Amniotic epithelial cell (primary cell): ENCODE data around the gene GJA10.
"Not testable (repeated sequence)": the region's sequence is repeated elsewhere in the genome, so short reads cannot be mapped to it uniquely, and the experiment has no call there.

Experiments
- DNase-seq: peaks from one replicate; pipeline ENCODE4 v3.0.0-alpha.2; 2010; ENCODE audit warnings: low read depth

Gene GJA10

GRCh38 chr6:89894169-89894568 is at the start of gene GJA10:
TSS of gene GJA10 (plus strand) at chr6:89894469. CDS start at chr6:89894469, 0 bp downstream.
- DNase-seq: no peak

- DNase-seq: not testable (repeated sequence)
Observed at GRCh38 chr6:89847513-89847912, 46.8 kb upstream of the GJA10 start.

- peak; percentile 73 for DNase-seq
Observed at GRCh38 chr6:89853068-89853467, 41.2 kb upstream of the GJA10 start.

DNA sequence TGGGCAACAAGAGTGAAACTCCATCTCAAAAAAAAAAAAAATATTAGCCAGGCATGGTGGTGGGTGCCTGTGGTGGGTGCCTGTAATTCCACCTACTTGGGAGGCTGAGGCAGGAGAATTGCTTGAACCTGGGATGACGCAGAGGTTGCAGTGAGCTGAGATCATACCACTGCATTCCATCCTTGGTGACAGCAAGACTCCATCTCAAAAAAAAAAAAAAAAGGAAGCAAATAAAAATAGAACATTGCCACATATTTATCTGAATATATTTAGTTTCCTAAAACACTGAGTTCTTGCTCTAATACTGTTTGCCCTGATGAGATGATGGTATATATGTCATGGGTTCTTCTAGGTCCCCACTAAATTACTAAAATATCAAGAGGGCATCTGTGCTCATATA is 36.2 kb upstream of the GJA10 start:
- DNase-seq: no peak

GRCh38 chr6:89859744-89860143 is 34.5 kb upstream of the GJA10 start:
- DNase-seq: no peak

DNA sequence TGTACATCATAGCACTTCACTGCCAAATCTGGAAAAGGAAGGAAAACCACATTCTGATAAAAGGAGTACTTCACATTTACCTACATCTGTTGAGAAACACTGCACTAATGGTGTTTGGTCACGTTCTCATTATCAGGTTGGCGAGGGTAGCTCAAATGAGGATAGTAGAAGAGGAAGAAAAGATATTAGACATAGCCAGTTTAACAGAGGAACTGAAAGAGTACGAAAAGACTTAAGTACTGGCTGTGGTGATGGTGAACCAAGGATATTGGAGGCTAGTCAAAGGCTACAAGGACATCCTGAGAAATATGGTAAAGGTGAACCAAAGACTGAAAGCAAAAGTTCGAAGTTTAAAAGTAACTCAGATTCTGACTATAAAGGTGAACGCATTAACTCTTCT is 32.0 kb upstream of the GJA10 start:
- no peak for DNase-seq

GRCh38 chr6:89862698-89863097 is 31.6 kb upstream of the GJA10 start:
- no peak for DNase-seq

DNA sequence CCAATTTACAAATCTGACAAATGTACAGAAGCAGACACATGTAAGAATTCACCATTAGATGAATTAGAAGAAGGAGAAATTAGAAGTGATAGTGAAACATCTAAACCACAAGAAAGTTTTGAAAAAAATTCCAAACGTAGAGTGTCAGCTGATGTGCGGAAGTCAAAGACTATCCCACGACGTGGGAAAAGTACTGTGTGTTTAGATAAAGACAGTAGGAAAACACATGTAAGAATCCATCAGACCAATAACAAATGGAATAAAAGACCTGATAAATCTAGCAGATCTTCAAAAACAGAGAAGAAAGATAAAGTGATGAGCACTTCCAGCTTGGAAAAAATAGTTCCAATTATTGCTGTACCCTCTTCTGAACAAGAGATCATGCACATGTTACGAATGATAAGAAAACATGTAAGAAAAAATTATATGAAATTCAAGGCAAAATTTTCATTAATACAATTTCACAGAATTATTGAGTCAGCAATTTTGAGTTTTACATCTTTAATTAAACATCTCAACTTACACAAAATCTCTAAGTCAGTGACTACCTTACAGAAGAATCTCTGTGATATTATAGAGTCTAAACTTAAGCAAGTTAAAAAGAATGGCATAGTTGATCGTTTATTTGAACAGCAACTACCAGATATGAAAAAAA is 28.1 kb upstream of the GJA10 start:
- no peak for DNase-seq

- no peak for DNase-seq
Observed at GRCh38 chr6:89873721-89874120, 20.5 kb upstream of the GJA10 start.

- no peak for DNase-seq
Observed at GRCh38 chr6:89874438-89874837, 19.8 kb upstream of the GJA10 start.

DNA sequence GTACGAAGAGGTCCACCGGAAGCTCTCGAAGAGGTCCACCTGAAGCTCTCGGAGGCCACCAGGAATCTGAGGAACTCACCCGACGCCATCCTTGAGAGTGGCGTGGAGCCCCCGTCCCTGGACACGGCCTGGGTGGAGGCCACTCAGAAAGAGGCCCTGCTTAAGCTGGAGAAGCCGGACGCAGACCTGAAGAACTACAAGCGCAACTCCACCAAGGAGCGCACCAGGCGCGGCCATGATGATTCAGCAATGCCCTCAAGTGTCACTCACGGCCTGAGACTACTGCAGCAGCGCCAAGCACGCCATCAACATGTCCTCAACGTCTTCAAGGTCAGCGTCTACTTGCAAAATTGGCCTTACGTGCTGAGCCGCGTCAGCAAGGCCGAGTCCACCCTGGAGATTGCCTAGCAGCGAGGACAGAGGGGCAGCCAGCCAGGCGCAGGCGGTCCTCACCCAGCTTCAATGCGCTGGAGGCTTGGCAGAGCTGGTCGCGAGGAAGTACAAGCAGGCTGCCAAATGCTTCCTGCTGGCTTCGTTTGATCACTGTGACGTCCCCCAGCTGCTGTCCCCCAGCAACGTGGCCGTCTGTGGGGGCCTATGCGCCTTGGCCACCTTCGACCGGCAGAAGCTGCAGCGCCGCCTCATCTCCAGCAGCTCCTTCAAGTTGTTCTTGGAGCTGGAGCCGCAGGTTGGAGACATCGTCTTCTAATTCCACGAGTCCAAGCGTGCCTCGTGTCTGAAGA is 7.7 kb upstream of the GJA10 start:
- DNase-seq: no peak

GRCh38 chr6:89887452-89888137 is 6.7 kb upstream of the GJA10 start:
- DNase-seq: peak; percentile 10

GRCh38 chr6:89888138-89888514 is 6.1 kb upstream of the GJA10 start:
- DNase-seq: no peak

DNA sequence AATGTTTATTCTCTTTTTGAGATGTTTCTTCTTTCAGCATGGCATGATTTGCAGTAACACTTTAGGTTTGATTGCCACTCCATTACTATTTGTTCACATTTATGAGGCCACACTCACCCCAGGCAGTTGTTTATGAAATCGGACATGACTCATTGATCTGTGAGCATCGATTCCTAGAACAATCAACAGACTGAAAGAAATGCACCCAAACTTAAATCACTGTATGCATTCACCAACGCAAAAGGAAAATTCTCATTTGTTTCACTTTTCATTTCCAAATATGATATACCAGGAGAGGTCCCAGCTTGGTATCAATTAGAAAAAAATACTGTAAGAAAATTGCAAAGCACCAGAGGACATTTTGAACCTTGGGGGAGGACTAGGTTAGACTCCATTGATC is 5.4 kb upstream of the GJA10 start:
- DNase-seq: no peak

GRCh38 chr6:89890845-89891528 is 3.3 kb upstream of the GJA10 start:
- not testable (repeated sequence) for DNase-seq

DNA sequence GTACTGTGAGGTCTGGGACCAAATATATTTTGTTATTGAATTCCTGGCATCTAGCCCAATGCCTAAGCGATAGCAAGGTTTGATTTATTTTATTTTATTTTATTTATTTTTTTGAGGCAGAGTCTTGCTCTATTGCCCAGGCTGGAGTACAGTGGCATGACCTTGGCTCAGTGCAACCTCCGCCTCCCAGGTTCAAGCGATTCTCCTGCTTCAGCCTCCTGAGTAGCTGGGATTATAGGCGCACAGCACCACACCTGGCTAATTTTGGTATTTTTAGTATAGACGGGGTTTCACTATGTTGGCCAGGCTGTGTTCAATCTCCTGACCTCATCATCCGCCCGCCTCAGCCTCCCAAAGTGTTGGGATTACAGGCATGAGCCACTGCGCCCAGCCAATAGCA is 1.7 kb upstream of the GJA10 start:
- DNase-seq: not testable (repeated sequence)

DNA sequence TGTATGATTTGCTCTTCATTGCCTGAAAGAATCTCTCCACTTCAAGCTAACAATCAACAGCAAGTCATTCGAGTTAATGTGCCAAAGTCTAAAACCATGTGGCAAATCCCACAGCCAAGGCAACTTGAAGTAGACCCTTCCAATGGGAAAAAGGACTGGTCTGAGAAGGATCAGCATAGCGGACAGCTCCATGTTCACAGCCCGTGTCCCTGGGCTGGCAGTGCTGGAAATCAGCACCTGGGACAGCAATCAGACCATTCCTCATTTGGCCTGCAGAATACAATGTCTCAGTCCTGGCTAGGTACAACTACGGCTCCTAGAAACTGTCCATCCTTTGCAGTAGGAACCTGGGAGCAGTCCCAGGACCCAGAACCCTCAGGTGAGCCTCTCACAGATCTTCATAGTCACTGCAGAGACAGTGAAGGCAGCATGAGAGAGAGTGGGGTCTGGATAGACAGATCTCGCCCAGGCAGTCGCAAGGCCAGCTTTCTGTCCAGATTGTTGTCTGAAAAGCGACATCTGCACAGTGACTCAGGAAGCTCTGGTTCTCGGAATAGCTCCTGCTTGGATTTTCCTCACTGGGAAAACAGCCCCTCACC is 1.1 kb downstream of the GJA10 start:
- peak; percentile 75 for DNase-seq

DNA sequence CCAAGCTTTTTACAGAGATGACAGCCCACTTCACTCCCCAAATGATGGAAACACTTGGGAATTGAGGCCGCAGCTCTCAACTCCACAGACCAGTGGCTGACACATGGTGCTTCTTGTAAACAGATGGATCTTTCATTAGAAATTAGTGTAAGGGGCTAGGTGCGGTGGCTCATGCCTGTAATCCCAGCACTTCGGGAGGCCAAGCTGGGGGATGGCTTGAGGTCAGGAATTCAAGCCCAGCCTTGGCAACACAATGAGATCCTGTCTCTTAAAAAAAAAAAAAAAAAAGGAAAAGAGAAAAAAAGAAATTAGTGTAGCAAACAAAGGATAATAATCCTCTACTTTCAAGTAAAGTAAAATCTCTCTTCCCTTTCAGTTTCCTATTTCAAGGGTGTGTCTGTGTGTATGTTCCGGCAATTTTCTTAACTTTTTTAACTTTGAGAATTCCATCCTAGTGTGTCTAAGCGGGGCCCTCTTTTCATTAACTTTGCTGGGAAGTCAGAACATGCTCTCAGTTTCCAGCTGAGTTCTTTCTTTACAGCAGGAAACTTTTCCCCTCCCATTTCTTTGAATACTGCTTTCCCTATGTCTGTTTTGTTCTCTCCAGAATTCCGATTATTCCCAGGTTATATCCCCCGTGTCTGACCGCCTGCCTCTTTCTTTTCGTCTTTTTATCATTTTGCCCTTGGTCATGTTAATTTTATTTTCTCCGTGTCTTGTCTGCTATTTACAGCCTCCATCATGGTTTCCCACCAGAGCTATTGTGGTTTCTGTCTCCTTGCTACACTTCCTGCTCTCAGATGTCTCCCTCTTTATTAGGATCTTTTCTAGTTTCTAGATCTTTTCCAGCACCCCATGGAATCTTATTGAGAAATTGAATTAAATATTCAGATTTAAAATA is 16.0 kb downstream of the GJA10 start:
- not testable (repeated sequence) for DNase-seq

- no peak for DNase-seq
Observed at GRCh38 chr6:89910902-89911240, 16.6 kb downstream of the GJA10 start.

DNA sequence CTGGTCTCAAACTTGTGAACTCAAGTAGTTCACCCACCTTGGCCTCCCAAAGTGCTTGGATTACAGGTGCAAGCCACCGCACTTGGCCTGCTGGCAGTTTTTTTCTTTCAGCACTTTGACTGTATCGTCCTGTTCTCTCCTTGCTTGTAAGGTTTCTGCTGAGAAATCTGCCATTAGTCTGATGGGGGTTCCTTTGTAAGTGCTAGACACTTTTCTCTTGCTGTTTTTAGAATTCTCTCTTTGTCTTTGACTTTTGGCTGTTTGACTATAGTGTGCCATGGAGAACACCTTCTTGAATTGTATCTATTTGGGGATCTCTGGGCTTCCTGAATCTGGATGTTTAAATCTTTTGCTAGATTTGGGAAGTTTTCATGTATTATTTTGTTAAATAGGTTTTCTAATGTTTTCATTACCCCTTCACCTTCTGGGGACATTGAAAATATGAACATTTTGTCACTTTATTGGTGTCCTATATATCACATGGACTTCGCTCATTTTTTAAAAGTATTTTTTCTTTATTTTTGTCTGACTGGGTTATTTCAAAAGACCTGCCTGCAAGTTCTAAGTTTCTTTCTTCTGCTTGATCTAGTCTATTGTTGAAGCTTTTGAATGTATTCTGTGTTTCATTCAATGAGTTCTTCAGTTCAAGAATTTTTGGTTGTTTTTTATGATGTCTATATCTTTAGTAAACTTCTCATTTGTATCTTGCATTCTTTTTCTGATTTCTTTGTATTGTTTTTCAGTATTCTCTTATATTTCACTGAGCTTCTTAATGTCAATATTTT is 22.1 kb downstream of the GJA10 start:
- no peak for DNase-seq
